Measurements from ENCODE around the gene KRT86.
"Not testable (repeated sequence)": the region's sequence is repeated elsewhere in the genome, so short reads cannot be mapped to it uniquely, and the experiment has no call there.

Gene KRT86

GRCh38 chr12:52285172-52285745 is 10.8 kb downstream of the KRT86 start:
- H3K27me3 ChIP-seq (ENCODE audit: insufficient read depth, low read length) = no peaks in the 10 kb centered on the region; the same call in 1 of the 2 replicates
- no peak overlapping the region for H2AFZ ChIP-seq (ENCODE audit: low read length)

GRCh38 chr12:52285851-52286530 is 11.5 kb downstream of the KRT86 start:
- Histone ChIP-seq H3K79me2 (ENCODE audit: insufficient read depth, low read length) (no peaks in the 10 kb centered on the region), H3K36me3 (ENCODE audit: insufficient read depth, low read length) (no peaks in the 10 kb centered on the region), H3F3A (ENCODE audit: insufficient read depth, low read length) (no peaks in the 10 kb centered on the region), H2AFZ (ENCODE audit: low read length) (no peak overlapping the region), H3K4me1 (ENCODE audit: insufficient read depth, low read length, severe bottlenecking) (no peaks in the 10 kb centered on the region), H3K9me3 (ENCODE audit: low read length) (no peaks in the 10 kb centered on the region), H3K27me3 (ENCODE audit: insufficient read depth, low read length) (no peaks in the 10 kb centered on the region; the same call in 1 of the 2 replicates), H3K4me2 (ENCODE audit: low read length) (no peak overlapping the region), H3K9me2 (ENCODE audit: low read depth, low read length) (no peaks in the 10 kb centered on the region), H4K20me1 (ENCODE audit: insufficient read depth, low read length) (no peaks in the 10 kb centered on the region), H3K4me3 (ENCODE audit: low read depth, low read length, poor library complexity, severe bottlenecking) (no peak overlapping the region), H3K27ac (ENCODE audit: low read depth, low read length, poor library complexity, severe bottlenecking) (no peak overlapping the region), H3K9ac (ENCODE audit: low read length) (no peak overlapping the region)
- TF ChIP-seq, protein P1, sequence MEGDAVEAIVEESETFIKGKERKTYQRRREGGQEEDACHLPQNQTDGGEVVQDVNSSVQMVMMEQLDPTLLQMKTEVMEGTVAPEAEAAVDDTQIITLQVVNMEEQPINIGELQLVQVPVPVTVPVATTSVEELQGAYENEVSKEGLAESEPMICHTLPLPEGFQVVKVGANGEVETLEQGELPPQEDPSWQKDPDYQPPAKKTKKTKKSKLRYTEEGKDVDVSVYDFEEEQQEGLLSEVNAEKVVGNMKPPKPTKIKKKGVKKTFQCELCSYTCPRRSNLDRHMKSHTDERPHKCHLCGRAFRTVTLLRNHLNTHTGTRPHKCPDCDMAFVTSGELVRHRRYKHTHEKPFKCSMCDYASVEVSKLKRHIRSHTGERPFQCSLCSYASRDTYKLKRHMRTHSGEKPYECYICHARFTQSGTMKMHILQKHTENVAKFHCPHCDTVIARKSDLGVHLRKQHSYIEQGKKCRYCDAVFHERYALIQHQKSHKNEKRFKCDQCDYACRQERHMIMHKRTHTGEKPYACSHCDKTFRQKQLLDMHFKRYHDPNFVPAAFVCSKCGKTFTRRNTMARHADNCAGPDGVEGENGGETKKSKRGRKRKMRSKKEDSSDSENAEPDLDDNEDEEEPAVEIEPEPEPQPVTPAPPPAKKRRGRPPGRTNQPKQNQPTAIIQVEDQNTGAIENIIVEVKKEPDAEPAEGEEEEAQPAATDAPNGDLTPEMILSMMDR (IDR thresholded peaks at IDR 0.05; ENCODE audit: low read length) = no peak
- no peak for TF ChIP-seq EZH2 (IDR thresholded peaks at IDR 0.05; ENCODE audit: borderline replicate concordance, low read length)

More at GRCh38 chr12:52285172-52285745, 10.8 kb downstream of the KRT86 start:
- Histone ChIP-seq H3K79me2 (ENCODE audit: insufficient read depth, low read length) (no peaks in the 10 kb centered on the region), H3K9me2 (ENCODE audit: low read depth, low read length) (no peaks in the 10 kb centered on the region), H4K20me1 (ENCODE audit: insufficient read depth, low read length) (no peaks in the 10 kb centered on the region), H3K4me3 (ENCODE audit: low read depth, low read length, poor library complexity, severe bottlenecking) (no peak overlapping the region), H3K9ac (ENCODE audit: low read length) (no peak overlapping the region), H3K27ac (ENCODE audit: low read depth, low read length, poor library complexity, severe bottlenecking) (no peak overlapping the region), H3K9me3 (ENCODE audit: low read length) (no peaks in the 10 kb centered on the region), H3K4me1 (ENCODE audit: insufficient read depth, low read length, severe bottlenecking) (no peaks in the 10 kb centered on the region), H3K4me2 (ENCODE audit: low read length) (no peak overlapping the region), H3K36me3 (ENCODE audit: insufficient read depth, low read length) (no peaks in the 10 kb centered on the region), H3F3A (ENCODE audit: insufficient read depth, low read length) (no peaks in the 10 kb centered on the region)
- TF ChIP-seq, protein P1 (IDR thresholded peaks at IDR 0.05; ENCODE audit: low read length) = no peak
- TF ChIP-seq EZH2 (IDR thresholded peaks at IDR 0.05; ENCODE audit: borderline replicate concordance, low read length) = no peak

- H3K27ac ChIP-seq (ENCODE audit: low read depth, low read length, poor library complexity, severe bottlenecking); H3K9ac ChIP-seq (ENCODE audit: low read length); H3F3A ChIP-seq (ENCODE audit: insufficient read depth, low read length); H4K20me1 ChIP-seq (ENCODE audit: insufficient read depth, low read length); H3K79me2 ChIP-seq (ENCODE audit: insufficient read depth, low read length); H3K36me3 ChIP-seq (ENCODE audit: insufficient read depth, low read length); H3K9me2 ChIP-seq (ENCODE audit: low read depth, low read length); H3K27me3 ChIP-seq (ENCODE audit: insufficient read depth, low read length); H3K4me1 ChIP-seq (ENCODE audit: insufficient read depth, low read length, severe bottlenecking); H3K4me2 ChIP-seq (ENCODE audit: low read length); H2AFZ ChIP-seq (ENCODE audit: low read length); H3K9me3 ChIP-seq (ENCODE audit: low read length); H3K4me3 ChIP-seq (ENCODE audit: low read depth, low read length, poor library complexity, severe bottlenecking): not testable (repeated sequence)
- TF ChIP-seq, protein P1 (IDR thresholded peaks at IDR 0.05; ENCODE audit: low read length) = peak; percentile 14; the same call in 1 of the 2 replicates
These were observed 12.7 kb downstream of the KRT86 start for GRCh38 chr12:52286857-52287785.

DNA sequence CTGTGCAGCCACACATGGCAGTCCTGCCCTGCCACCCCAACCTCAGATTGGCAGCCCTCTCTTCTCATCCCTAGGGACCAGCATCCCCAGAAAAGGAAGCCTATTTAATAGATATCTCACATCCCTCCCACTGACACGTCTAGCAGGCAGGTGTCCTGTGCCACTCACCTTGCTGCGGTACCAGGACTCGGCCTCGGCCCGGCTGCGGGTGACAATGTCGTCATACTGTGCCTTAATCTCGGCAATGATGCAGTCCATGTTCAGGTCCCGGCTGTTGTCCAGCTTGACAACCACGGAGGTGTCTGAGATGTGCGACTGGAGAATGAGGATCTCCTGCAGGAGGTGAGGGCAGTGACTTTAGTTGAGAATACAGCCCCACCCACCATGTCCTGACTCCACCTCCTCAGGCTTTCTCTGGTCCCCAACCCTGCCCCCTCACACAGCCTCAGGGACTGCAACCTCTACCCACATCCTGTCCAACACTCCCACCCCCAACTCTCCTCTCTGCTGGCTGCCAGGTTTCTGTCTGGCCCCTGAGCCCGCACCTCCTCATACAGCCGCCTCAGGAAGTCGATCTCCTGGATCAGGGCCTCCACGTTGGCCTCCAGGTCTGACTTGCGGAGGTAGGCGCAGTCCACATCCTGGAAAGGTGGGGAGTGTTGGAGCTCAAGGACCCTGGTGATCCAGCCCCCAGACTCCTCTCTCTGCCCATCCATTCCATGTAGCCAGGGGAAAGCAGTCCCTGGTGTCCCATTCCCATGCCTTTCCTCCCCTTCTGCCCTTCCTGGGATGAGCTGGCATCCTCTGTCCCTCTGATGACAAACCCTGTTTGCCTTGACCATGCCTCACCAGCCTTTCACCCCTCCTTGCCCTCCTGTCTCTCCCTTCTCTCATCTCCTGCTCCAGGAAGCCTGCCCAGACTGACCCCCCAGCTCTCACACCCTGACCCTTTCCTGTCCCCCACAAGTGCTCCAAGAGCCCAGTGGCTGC is 13.7 kb downstream of the KRT86 start:
- not testable (repeated sequence) for H3K27me3 ChIP-seq (ENCODE audit: insufficient read depth, low read length); H2AFZ ChIP-seq (ENCODE audit: low read length); H3F3A ChIP-seq (ENCODE audit: insufficient read depth, low read length); H3K4me3 ChIP-seq (ENCODE audit: low read depth, low read length, poor library complexity, severe bottlenecking); H4K20me1 ChIP-seq (ENCODE audit: insufficient read depth, low read length); H3K9me2 ChIP-seq (ENCODE audit: low read depth, low read length); H3K79me2 ChIP-seq (ENCODE audit: insufficient read depth, low read length); H3K36me3 ChIP-seq (ENCODE audit: insufficient read depth, low read length); H3K4me2 ChIP-seq (ENCODE audit: low read length); H3K27ac ChIP-seq (ENCODE audit: low read depth, low read length, poor library complexity, severe bottlenecking); H3K9me3 ChIP-seq (ENCODE audit: low read length); H3K4me1 ChIP-seq (ENCODE audit: insufficient read depth, low read length, severe bottlenecking); H3K9ac ChIP-seq (ENCODE audit: low read length)

Measured in OCI-LY1 (cell line).